Mammary epithelial cell (primary cell): ENCODE measurements around the gene RIMBP3B.
"Not testable (repeated sequence)": the region's sequence is repeated elsewhere in the genome, so short reads cannot be mapped to it uniquely, and the experiment has no call there.

ENCODE experiments used
- CTCF ChIP-seq, 2 donors: IDR thresholded peaks in 1 of 2; conservative IDR thresholded peaks in 1 of 2; 2 replicates each; pipeline ENCODE4 v1.5.1; 2011 to 2012; ENCODE audit warnings: inconsistent platforms in 2 of 2, low read length in 2 of 2, mild to moderate bottlenecking in 2 of 2, control low read depth in 1 of 2, low read depth in 1 of 2; ENCODE audit not compliant: insufficient read depth in 1 of 2; ENCODE audit errors: extremely low read depth in 1 of 2
- EZH2 ChIP-seq: IDR thresholded peaks from 2 replicates; pipeline ENCODE4 v1.6.1; 2012; ENCODE audit warnings: low read length, inconsistent platforms, borderline replicate concordance

- TF ChIP-seq CTCF (conservative IDR thresholded peaks at IDR 0.05 in 1 of 2, IDR thresholded peaks at IDR 0.05 in 1 of 2; ENCODE audit: extremely low read depth in 1 of 2, insufficient read depth in 1 of 2, low read depth in 1 of 2, low read length in 2 of 2); EZH2: not testable (repeated sequence)
Observed at GRCh38 chr22:21357527-21357926, 26.0 kb upstream of the RIMBP3B start.
